SK-N-SH treated with all-trans-retinoic acid at 6 μM for 48 hours (cell line): ENCODE measurements around the gene FSD2.

Experiments used
- ARNTL ChIP-seq: fragments of 450-650 bp; formaldehyde crosslinking; IDR thresholded peaks from 2 replicates; pipeline ENCODE4 v1.5.0; 2020; ENCODE audit warnings: low read depth, mild to moderate bottlenecking, moderate library complexity, borderline replicate concordance
- BACH2 ChIP-seq: fragments of 250-450 bp; sonication (Bioruptor Pico); IDR thresholded peaks from 2 replicates; pipeline ENCODE4 v1.9.0; 2021; ENCODE audit warnings: mild to moderate bottlenecking, borderline replicate concordance
- CREB5 ChIP-seq: fragments of 250-450 bp; sonication (Bioruptor Pico); IDR thresholded peaks from 2 replicates; pipeline ENCODE4 v1.5.1; 2020; ENCODE audit warnings: low read depth, mild to moderate bottlenecking, moderate library complexity
- CSRNP3 ChIP-seq: fragments of 250-450 bp; sonication (Bioruptor Pico); IDR thresholded peaks from 2 replicates; pipeline ENCODE4 v1.5.1; 2021; ENCODE audit warnings: mild to moderate bottlenecking, moderate library complexity
- GLIS3 ChIP-seq: fragments of 250-450 bp; sonication (Bioruptor Pico); IDR thresholded peaks from 2 replicates; pipeline ENCODE4 v1.5.0; 2020; ENCODE audit warnings: mild to moderate bottlenecking, moderate library complexity
- ISL1 ChIP-seq: fragments of 250-450 bp; sonication (Bioruptor Pico); IDR thresholded peaks from 2 replicates; pipeline ENCODE4 v2.1.2; 2022; ENCODE audit warnings: mild to moderate bottlenecking, moderate library complexity
- PATZ1 ChIP-seq: fragments of 250-450 bp; sonication (Bioruptor Pico); IDR thresholded peaks from 2 replicates; pipeline ENCODE4 v1.8.0; 2020; ENCODE audit warnings: mild to moderate bottlenecking, moderate library complexity, borderline replicate concordance
- PPARA ChIP-seq: fragments of 250-450 bp; sonication (Bioruptor Pico); IDR thresholded peaks from 2 replicates; pipeline ENCODE4 v1.5.0; 2020; ENCODE audit warnings: mild to moderate bottlenecking, borderline replicate concordance
- RARB ChIP-seq: fragments of 250-450 bp; sonication (Bioruptor Pico); IDR thresholded peaks from 2 replicates; pipeline ENCODE4 v1.8.0; 2021; ENCODE audit warnings: mild to moderate bottlenecking, moderate library complexity
- TCF4 ChIP-seq: fragments of 250-450 bp; sonication (Bioruptor Pico); IDR thresholded peaks from 2 replicates; pipeline ENCODE4 v1.8.0; 2021; ENCODE audit warnings: mild to moderate bottlenecking, moderate library complexity, borderline replicate concordance
- ZC3H10 ChIP-seq: fragments of 250-450 bp; sonication (Bioruptor Pico); IDR thresholded peaks from 2 replicates; pipeline ENCODE4 v1.5.1; 2021; ENCODE audit warnings: mild to moderate bottlenecking, moderate library complexity
- ZFP3 ChIP-seq: fragments of 250-450 bp; sonication (Bioruptor Pico); IDR thresholded peaks from 2 replicates; pipeline ENCODE4 v1.5.0; 2020; ENCODE audit warnings: mild to moderate bottlenecking, moderate library complexity
- ZNF70 ChIP-seq: fragments of 450-650 bp; formaldehyde crosslinking; IDR thresholded peaks from 2 replicates; pipeline ENCODE4 v1.5.0; 2020; ENCODE audit warnings: mild to moderate bottlenecking, moderate library complexity

GRCh38 chr15:82790321-82790720 lies 15.5 kb downstream of the FSD2 start:
- no peak for TF ChIP-seq BACH2 (CRISPR knock-in tag)
- TF ChIP-seq ARNTL (CRISPR knock-in tag), result no peak
- no peak for TF ChIP-seq CSRNP3 (CRISPR knock-in tag)
- TF ChIP-seq GLIS3 (CRISPR knock-in tag), result no peak
- TF ChIP-seq CREB5, result no peak
- TF ChIP-seq ZNF70, result no peak
- no peak for TF ChIP-seq TCF4 (CRISPR knock-in tag)
- TF ChIP-seq ISL1 (CRISPR knock-in tag), result no peak
- no peak for TF ChIP-seq ZC3H10
- no peak for TF ChIP-seq PPARA (CRISPR knock-in tag)
- TF ChIP-seq RARB (CRISPR knock-in tag), result no peak
- no peak for TF ChIP-seq PATZ1 (CRISPR knock-in tag)
- no peak for TF ChIP-seq ZFP3 (CRISPR knock-in tag)
